ENCODE data around the gene ZDHHC20. TPM values are rescaled to one million over a fixed set of nuclear protein-coding genes. Genes with fewer than 3 reads are reported as not detected.
A peak's percentile ranks its signal among the peaks of the same experiment; 100 is the strongest.

Gene ZDHHC20
- total RNA-seq, 5 donors from 2014 or later (not counting 1 experiment from before 2014, with no cell fraction given): 60.1 to 73.8 (median 68.0) TPM

DNA sequence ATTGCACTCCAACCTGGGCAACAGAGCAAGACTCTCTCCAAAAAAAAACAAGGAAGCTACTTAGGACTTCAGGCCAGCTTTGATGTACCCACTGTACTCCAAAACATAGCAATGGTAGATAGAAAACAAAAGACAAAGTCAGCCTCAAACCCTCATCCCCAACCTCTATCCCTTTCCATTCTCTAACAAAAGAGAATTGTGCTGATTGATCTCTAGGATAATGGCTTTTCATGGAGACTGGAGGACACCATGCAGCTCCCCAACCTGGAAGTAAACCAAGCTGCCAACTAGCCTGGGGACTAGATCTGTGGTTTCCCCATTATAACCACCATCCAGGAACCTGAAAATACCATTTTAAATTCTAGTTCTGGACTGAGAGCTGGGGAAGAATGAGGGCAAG, 4.3 kb upstream of the ZDHHC20 start:
- Histone ChIP-seq H3K4me3 (ENCODE audit: control insufficient read depth in 1 of 2, extremely low read depth in 1 of 2, low read length in 1 of 2) (no peak overlapping the region), H3K27ac (ENCODE audit: low read length) (no peak overlapping the region), H3K9me3 (no peaks in the 10 kb centered on the region), H3K4me1 (ENCODE audit: control insufficient read depth in 1 of 2, extremely low read depth in 1 of 2, insufficient read depth in 2 of 2, low read length in 2 of 2) (peaks cover 3 to 9% of the 10 kb centered on the region in 2 experiments), H3K27me3 (replicated peaks in 1 of 2; ENCODE audit: control insufficient read depth in 2 of 2, extremely low read depth in 1 of 2, insufficient read depth in 2 of 2, low read length in 1 of 2) (no peaks in the 10 kb centered on the region), H3K36me3 (ENCODE audit: control insufficient read depth in 2 of 2, extremely low read depth in 1 of 2, insufficient read depth in 1 of 2, low read length in 1 of 2) (no peaks in the 10 kb centered on the region)
- Mint-ChIP-seq H3K4me1 (peaks cover 1 to 13% (median 6%) of the 10 kb centered on the region in 3 donors), H3K27ac (no peak overlapping the region), H3K4me3 (no peak overlapping the region), H3K36me3 (no peaks in the 10 kb centered on the region), H3K27me3 (no peaks in the 10 kb centered on the region), H3K9me3 (no peaks in the 10 kb centered on the region)
- ATAC-seq (replicated peaks in 1 of 4) (no peak), DNase-seq (no peak)
- POLR2A ChIA-PET: no interaction called here
- CTCF ChIA-PET: interaction anchor here in 1 of 2 donors (0.5 to 1.2 kb wide), 3 partner anchors 13 to 167 kb away, joined by 3 to 4 read pairs (median 3); no protein-coding TSS in a partner anchor

DNA sequence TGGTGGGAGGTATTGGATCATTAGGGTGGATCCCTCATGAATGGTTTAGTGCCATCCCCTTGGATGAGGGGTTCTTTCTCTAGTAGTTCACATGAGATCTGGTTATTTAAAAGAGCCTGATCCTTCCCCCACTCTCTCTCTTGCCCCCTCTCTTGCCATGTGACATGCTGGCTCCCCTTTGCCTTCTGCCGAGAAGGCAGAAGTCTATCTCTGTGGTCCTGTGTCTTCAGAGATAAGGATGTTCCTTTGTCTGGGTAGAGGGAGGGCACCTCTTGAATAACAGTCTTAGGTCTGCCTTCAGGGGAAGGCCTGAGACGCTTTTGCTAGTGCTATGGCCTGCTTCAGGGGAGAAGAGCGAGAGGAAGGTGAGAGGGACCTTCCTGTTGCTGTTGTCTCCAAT, 2.0 kb upstream of the ZDHHC20 start:
- WGBS (ENCODE audit: insufficient coverage): 83% methylated on average over 2 of the region's 3 CpGs

DNA sequence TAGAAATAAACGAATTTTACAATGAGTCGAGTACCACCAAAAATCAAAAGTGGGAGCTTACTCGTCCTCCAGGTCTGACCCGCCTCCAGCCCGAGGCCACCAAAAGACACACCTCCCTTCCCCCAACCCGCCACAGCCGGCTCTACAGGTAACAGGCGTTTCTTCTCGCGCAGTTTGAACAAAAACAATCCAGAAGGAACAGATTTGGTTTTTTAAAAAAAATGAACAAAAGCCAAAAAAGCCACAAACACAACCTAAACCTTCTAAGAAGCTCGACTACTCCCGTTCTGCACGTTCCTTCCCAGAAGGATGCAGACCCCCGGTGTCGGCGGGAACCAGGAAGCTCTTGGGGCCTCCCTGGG, 671 bp downstream of the ZDHHC20 start:
- WGBS (ENCODE audit: insufficient coverage): under 1% methylated on average over 14 of the region's 16 CpGs
- no peaks in the 10 kb centered on the region for H3K36me3 ChIP-seq (ENCODE audit: control insufficient read depth in 2 of 2, extremely low read depth in 1 of 2, insufficient read depth in 1 of 2, low read length in 1 of 2)
- H3K4me3 ChIP-seq (ENCODE audit: control insufficient read depth in 1 of 2, extremely low read depth in 1 of 2, low read length in 1 of 2): peak overlapping the region; percentile 75 to 94
- CTCF ChIA-PET: interaction anchor here (0.6 to 2.4 kb wide), 5 partner anchors 19 to 217 kb away, joined by 3 to 10 read pairs (median 3); no protein-coding TSS in a partner anchor
- Mint-ChIP-seq H3K27ac (peak overlapping the region; percentile 81 to 86), H3K36me3 (peaks cover 5% of the 10 kb centered on the region), H3K9me3 (peaks cover 0 to under 1% (median 0%) of the 10 kb centered on the region in 3 donors), H3K27me3 (no peaks in the 10 kb centered on the region), H3K4me3 (peak overlapping the region; percentile 91 to 93 (median 93)), H3K4me1 (peaks cover 37 to 51% (median 42%) of the 10 kb centered on the region in 3 donors)
- no peaks in the 10 kb centered on the region for H3K9me3 ChIP-seq
- H3K4me1 ChIP-seq (ENCODE audit: control insufficient read depth in 1 of 2, extremely low read depth in 1 of 2, insufficient read depth in 2 of 2, low read length in 2 of 2): peaks cover 12 to 16% of the 10 kb centered on the region in 2 experiments
- H3K27me3 ChIP-seq (replicated peaks in 1 of 2; ENCODE audit: control insufficient read depth in 2 of 2, extremely low read depth in 1 of 2, insufficient read depth in 2 of 2, low read length in 1 of 2): no peaks in the 10 kb centered on the region
- DNase-seq (peak in 31 of 35 experiments; percentile 6 to 56 (median 23)), ATAC-seq (replicated peaks in 1 of 4) (peak in 3 of 4 experiments; percentile 9 to 33 (median 12))
- POLR2A ChIA-PET: interaction anchor here in 1 of 2 donors (0.6 kb wide), 1 partner anchor 155 kb away, joined by 3 read pairs; no protein-coding TSS in a partner anchor
- H3K27ac ChIP-seq (ENCODE audit: low read length): peak overlapping the region; percentile 48

More for the DNA sequence above, 2.0 kb upstream of the ZDHHC20 start:
- Mint-ChIP-seq H3K4me3 (peak overlapping the region in 1 of 3 donors; percentile 70), H3K4me1 (peaks cover 22 to 32% (median 26%) of the 10 kb centered on the region in 3 donors), H3K27ac (no peak overlapping the region), H3K27me3 (no peaks in the 10 kb centered on the region), H3K9me3 (no peaks in the 10 kb centered on the region), H3K36me3 (no peaks in the 10 kb centered on the region)
- ChIA-PET CTCF (interaction anchor here in 1 of 2 donors (0.5 kb wide), 1 partner anchor 281 kb away, joined by 3 read pairs; no protein-coding TSS in a partner anchor), POLR2A (no interaction called here)
- DNase-seq (no peak), ATAC-seq (replicated peaks in 1 of 4) (no peak)
- Histone ChIP-seq H3K27ac (ENCODE audit: low read length) (no peak overlapping the region), H3K9me3 (no peaks in the 10 kb centered on the region), H3K4me1 (ENCODE audit: control insufficient read depth in 1 of 2, extremely low read depth in 1 of 2, insufficient read depth in 2 of 2, low read length in 2 of 2) (peaks cover 9 to 12% of the 10 kb centered on the region in 2 experiments), H3K27me3 (replicated peaks in 1 of 2; ENCODE audit: control insufficient read depth in 2 of 2, extremely low read depth in 1 of 2, insufficient read depth in 2 of 2, low read length in 1 of 2) (no peaks in the 10 kb centered on the region), H3K36me3 (ENCODE audit: control insufficient read depth in 2 of 2, extremely low read depth in 1 of 2, insufficient read depth in 1 of 2, low read length in 1 of 2) (no peaks in the 10 kb centered on the region), H3K4me3 (ENCODE audit: control insufficient read depth in 1 of 2, extremely low read depth in 1 of 2, low read length in 1 of 2) (no peak overlapping the region)

GRCh38 chr13:21453387-21454081, 5.6 kb downstream of the ZDHHC20 start:
- Mint-ChIP-seq H3K4me1 (peaks cover 68 to 73% (median 71%) of the 10 kb centered on the region in 3 donors), H3K9me3 (peaks cover 0 to 9% (median 1%) of the 10 kb centered on the region in 3 donors), H3K27ac (peak overlapping the region in 1 of 2 donors; percentile 27), H3K36me3 (peaks cover 13% of the 10 kb centered on the region), H3K4me3 (no peak overlapping the region), H3K27me3 (no peaks in the 10 kb centered on the region)
- WGBS (ENCODE audit: insufficient coverage): 100% methylated on average over 2 of the region's 6 CpGs
- H3K4me3 ChIP-seq (ENCODE audit: control insufficient read depth in 1 of 2, extremely low read depth in 1 of 2, low read length in 1 of 2): no peak overlapping the region
- no peaks in the 10 kb centered on the region for H3K27me3 ChIP-seq (replicated peaks in 1 of 2; ENCODE audit: control insufficient read depth in 2 of 2, extremely low read depth in 1 of 2, insufficient read depth in 2 of 2, low read length in 1 of 2)
- POLR2A ChIA-PET: interaction anchor here (0.6 to 0.7 kb wide), 2 partner anchors 62 to 63 kb away, joined by 3 to 4 read pairs; no protein-coding TSS in a partner anchor
- DNase-seq (no peak), ATAC-seq (replicated peaks in 1 of 4) (no peak)
- CTCF ChIA-PET: no interaction called here
- H3K9me3 ChIP-seq: peaks cover 3% of the 10 kb centered on the region
- H3K4me1 ChIP-seq (ENCODE audit: control insufficient read depth in 1 of 2, extremely low read depth in 1 of 2, insufficient read depth in 2 of 2, low read length in 2 of 2): peaks cover 7 to 8% of the 10 kb centered on the region in 2 experiments
- H3K36me3 ChIP-seq (ENCODE audit: control insufficient read depth in 2 of 2, extremely low read depth in 1 of 2, insufficient read depth in 1 of 2, low read length in 1 of 2): peaks cover 0 to 4% of the 10 kb centered on the region in 2 donors
- H3K27ac ChIP-seq (ENCODE audit: low read length): no peak overlapping the region

GRCh38 chr13:21450936-21451335, 8.2 kb downstream of the ZDHHC20 start:
- H3K36me3 Mint-ChIP-seq: peaks cover 20% of the 10 kb centered on the region
- no peak overlapping the region for H3K4me3 Mint-ChIP-seq
- Histone ChIP-seq H3K36me3 (ENCODE audit: control insufficient read depth in 2 of 2, extremely low read depth in 1 of 2, insufficient read depth in 1 of 2, low read length in 1 of 2) (peaks cover 0 to 4% of the 10 kb centered on the region in 2 donors), H3K4me3 (ENCODE audit: control insufficient read depth in 1 of 2, extremely low read depth in 1 of 2, low read length in 1 of 2) (no peak overlapping the region), H3K9me3 (peaks cover 3% of the 10 kb centered on the region), H3K27ac (ENCODE audit: low read length) (no peak overlapping the region), H3K27me3 (replicated peaks in 1 of 2; ENCODE audit: control insufficient read depth in 2 of 2, extremely low read depth in 1 of 2, insufficient read depth in 2 of 2, low read length in 1 of 2) (no peaks in the 10 kb centered on the region), H3K4me1 (ENCODE audit: control insufficient read depth in 1 of 2, extremely low read depth in 1 of 2, insufficient read depth in 2 of 2, low read length in 2 of 2) (peaks cover 0 to 7% of the 10 kb centered on the region in 2 experiments)
- ATAC-seq (replicated peaks in 1 of 4): no peak
- peaks cover 58 to 61% (median 59%) of the 10 kb centered on the region in 3 donors for H3K4me1 Mint-ChIP-seq
- H3K27me3 Mint-ChIP-seq: no peaks in the 10 kb centered on the region
- ChIA-PET CTCF (interaction anchor here in 1 of 2 donors (0.6 kb wide), 1 partner anchor 27 kb away, joined by 5 read pairs; no protein-coding TSS in a partner anchor), POLR2A (no interaction called here)
- peaks cover 0 to 9% (median 1%) of the 10 kb centered on the region in 3 donors for H3K9me3 Mint-ChIP-seq
- no peak for DNase-seq
- WGBS (ENCODE audit: insufficient coverage): no CpG with 5 or more reads among the region's 3 CpGs
- H3K27ac Mint-ChIP-seq: no peak overlapping the region

- no peak for DNase-seq
- CTCF ChIA-PET: interaction anchor here in 1 of 2 donors (0.5 kb wide), 1 partner anchor 322 kb away, joined by 5 read pairs; no protein-coding TSS in a partner anchor
- Mint-ChIP-seq H3K4me3 (no peak overlapping the region), H3K27ac (no peak overlapping the region), H3K36me3 (peaks cover 16% of the 10 kb centered on the region), H3K27me3 (no peaks in the 10 kb centered on the region), H3K4me1 (peaks cover 57 to 62% (median 58%) of the 10 kb centered on the region in 3 donors), H3K9me3 (peaks cover 0 to 2% (median 0%) of the 10 kb centered on the region in 3 donors)
- POLR2A ChIA-PET: no interaction called here
- no peaks in the 10 kb centered on the region for H3K4me1 ChIP-seq (ENCODE audit: control insufficient read depth in 1 of 2, extremely low read depth in 1 of 2, insufficient read depth in 2 of 2, low read length in 2 of 2)
- H3K27ac ChIP-seq (ENCODE audit: low read length): no peak overlapping the region
- H3K36me3 ChIP-seq (ENCODE audit: control insufficient read depth in 2 of 2, extremely low read depth in 1 of 2, insufficient read depth in 1 of 2, low read length in 1 of 2): peaks cover 0 to 7% of the 10 kb centered on the region in 2 donors
- WGBS (ENCODE audit: insufficient coverage): 100% methylated on average over 1 of the region's 2 CpGs
- no peaks in the 10 kb centered on the region for H3K27me3 ChIP-seq (replicated peaks in 1 of 2; ENCODE audit: control insufficient read depth in 2 of 2, extremely low read depth in 1 of 2, insufficient read depth in 2 of 2, low read length in 1 of 2)
- no peak for ATAC-seq (replicated peaks in 1 of 4)
- no peaks in the 10 kb centered on the region for H3K9me3 ChIP-seq
- no peak overlapping the region for H3K4me3 ChIP-seq (ENCODE audit: control insufficient read depth in 1 of 2, extremely low read depth in 1 of 2, low read length in 1 of 2)
Measured at GRCh38 chr13:21446656-21447055, 12.4 kb downstream of the ZDHHC20 start.
